SIG-M5 (cell line): ENCODE results near the gene ZMYM3.

ENCODE experiments used
- DNase-seq: peaks from one replicate; lab custom pipeline; 2025; lab: John Stamatoyannopoulos, UW

The ZMYM3 gene

GRCh38 chrX:71253253-71254091, 468 bp downstream of the ZMYM3 start:
- no peak for DNase-seq

GRCh38 chrX:71252221-71252620, 1.7 kb downstream of the ZMYM3 start:
- DNase-seq = no peak

- no peak for DNase-seq
These were observed 2.4 kb downstream of the ZMYM3 start for GRCh38 chrX:71251466-71251973.

- no peak for DNase-seq
These were observed 3.1 kb downstream of the ZMYM3 start for GRCh38 chrX:71250841-71251240.

- DNase-seq = no peak
These were observed 8.8 kb downstream of the ZMYM3 start for GRCh38 chrX:71245159-71245558.

- no peak for DNase-seq
These were observed 9.4 kb downstream of the ZMYM3 start for GRCh38 chrX:71244359-71245128.

GRCh38 chrX:71241301-71241700, 12.6 kb downstream of the ZMYM3 start:
- no peak for DNase-seq

- DNase-seq = no peak
These were observed 14.2 kb downstream of the ZMYM3 start for GRCh38 chrX:71239781-71240180.

GRCh38 chrX:71236836-71237235, 17.1 kb downstream of the ZMYM3 start:
- no peak for DNase-seq

- no peak for DNase-seq
These were observed 18.5 kb downstream of the ZMYM3 start for GRCh38 chrX:71235482-71235881.

- no peak for DNase-seq
These were observed 25.8 kb downstream of the ZMYM3 start for GRCh38 chrX:71228063-71228642.

GRCh38 chrX:71227370-71228062, 26.4 kb downstream of the ZMYM3 start:
- no peak for DNase-seq

- DNase-seq = no peak
These were observed 28.3 kb downstream of the ZMYM3 start for GRCh38 chrX:71225676-71226075.

- no peak for DNase-seq
These were observed 28.9 kb downstream of the ZMYM3 start for GRCh38 chrX:71225009-71225408.

- no peak for DNase-seq
These were observed 29.7 kb downstream of the ZMYM3 start for GRCh38 chrX:71224098-71224708.

GRCh38 chrX:71222929-71223328, 31.0 kb downstream of the ZMYM3 start, which contains the start of gene GJB1:
Gene GJB1 (plus strand): TSS chrX:71223224. CDS start chrX:71223708, 484 bp downstream.
- DNase-seq = no peak

- DNase-seq = no peak
These were observed 32.8 kb downstream of the ZMYM3 start for GRCh38 chrX:71221145-71221544.

- no peak for DNase-seq
These were observed 36.6 kb downstream of the ZMYM3 start for GRCh38 chrX:71217298-71217697.

GRCh38 chrX:71216485-71216884, 37.5 kb downstream of the ZMYM3 start:
- no peak for DNase-seq

- no peak for DNase-seq
These were observed 38.5 kb downstream of the ZMYM3 start for GRCh38 chrX:71215338-71215912.
